Stimulated activated CD8-positive, alpha-beta memory T cell treated with anti-CD3 and anti-CD28 coated beads, Interleukin-7, amount 100 ng/mL, for 48 hours (primary cell): ENCODE data around the gene AP3S2.
"Not testable (repeated sequence)": the region's sequence is repeated elsewhere in the genome, so short reads cannot be mapped to it uniquely, and the experiment has no call there.

ENCODE experiments used
- DNase-seq, 2 donors: peaks; one replicate each; pipeline ENCODE4 v3.0.0-alpha.2; 2020; ENCODE audit warnings: low read depth in 1 of 2; ENCODE audit errors: extremely low read depth in 1 of 2

AP3S2 gene

GRCh38 chr15:89836267-89837133, 57.3 kb downstream of the AP3S2 start:
- DNase-seq, result no peak

- no peak for DNase-seq
These were observed 58.6 kb downstream of the AP3S2 start for GRCh38 chr15:89835176-89835564.

GRCh38 chr15:89834465-89835175, 59.2 kb downstream of the AP3S2 start:
- not testable (repeated sequence) for DNase-seq

- DNase-seq, result no peak
These were observed 59.8 kb downstream of the AP3S2 start for GRCh38 chr15:89833966-89834365.

GRCh38 chr15:89830639-89831038, 63.2 kb downstream of the AP3S2 start:
- DNase-seq, result no peak

GRCh38 chr15:89829616-89830440, 64.0 kb downstream of the AP3S2 start:
- DNase-seq, result no peak

- no peak for DNase-seq
These were observed 64.6 kb downstream of the AP3S2 start for GRCh38 chr15:89829161-89829560.

GRCh38 chr15:89828281-89829145, 65.3 kb downstream of the AP3S2 start:
- DNase-seq, result no peak

- DNase-seq, result no peak
These were observed 66.0 kb downstream of the AP3S2 start for GRCh38 chr15:89827829-89828228.

- DNase-seq, result no peak
These were observed 66.8 kb downstream of the AP3S2 start for GRCh38 chr15:89826671-89827655.

- no peak for DNase-seq
These were observed 68.4 kb downstream of the AP3S2 start for GRCh38 chr15:89825271-89825940.

- DNase-seq, result no peak
These were observed 69.3 kb downstream of the AP3S2 start for GRCh38 chr15:89824607-89824867.

GRCh38 chr15:89823836-89824606, 69.8 kb downstream of the AP3S2 start:
- DNase-seq, result no peak

GRCh38 chr15:89822951-89823711, 70.7 kb downstream of the AP3S2 start:
- DNase-seq, result no peak

GRCh38 chr15:89822611-89822950, 71.2 kb downstream of the AP3S2 start:
- DNase-seq, result no peak

- DNase-seq, result no peak
These were observed 71.8 kb downstream of the AP3S2 start for GRCh38 chr15:89822026-89822425.
